HepG2 (cell line): ENCODE data around the gene MON1A. TPM values are rescaled to one million over a fixed set of nuclear protein-coding genes. Genes with fewer than 3 reads are reported as not detected.

Experiments used
- ATAC-seq: fragments of 200-7000 bp; cut with Tn5 transposase; 3 replicates; pipeline ENCODE4 v1.9.1; 2020; ENCODE audit warnings: mild to moderate bottlenecking, moderate library complexity
- BruUV-seq: library from RNA; stranded (reverse); fragments of 400-500 nt; replicated peaks from 2 replicates; lab custom pipeline; 2021; lab: Mats Ljungman, UMichigan
- CTCF ChIA-PET: fragments of 300-600 bp; formaldehyde crosslinking; extraction: SDS; loops from one replicate; lab custom pipeline; 2021; ENCODE audit warnings: low total read pairs, inconsistent platforms, low intra/inter-chr PET ratio; lab: Yijun Ruan, JAX
- POLR2A ChIA-PET: fragments of 350-600 bp; sonication (Branson Sonifier 250); formaldehyde crosslinking; loops from one replicate; lab custom pipeline; 2020; ENCODE audit warnings: antibody characterized with exemption, inconsistent platforms; lab: Yijun Ruan, JAX
- DNase-seq: peaks from one replicate; pipeline ENCODE4 v3.0.0-alpha.2; 2015; ENCODE audit warnings: low spot score
- FAIRE-seq: peaks from 3 replicates; lab custom pipeline; 2011; peaks lifted over from hg19 to GRCh38; lab: Jason Lieb, UNC
- H2AFZ ChIP-seq: one replicate; pipeline ENCODE4 v1.6.1; 2011; ENCODE audit warnings: low read length, inconsistent platforms
- H3K27ac ChIP-seq: fragments of 300-600 bp; 3 replicates; pipeline ENCODE4 v1.8.0; 2011; ENCODE audit warnings: mixed run types, mild to moderate bottlenecking, mixed read lengths, low read length, inconsistent platforms; ENCODE audit not compliant: insufficient read depth; ENCODE audit errors: extremely low read length
- H3K27me3 ChIP-seq, 2 experiments: fragments of 200-600 bp in 1 of 2; 2 replicates in 1 of 2; 3 replicates in 1 of 2; pipeline versions ENCODE4 v1.6.0 to v1.8.0; 2011; ENCODE audit warnings: low read length in 2 of 2, mild to moderate bottlenecking in 2 of 2, moderate library complexity in 2 of 2, inconsistent platforms in 1 of 2; ENCODE audit not compliant: insufficient read depth in 2 of 2, control insufficient read depth in 1 of 2
- H3K36me3 ChIP-seq, 2 experiments: fragments of 200-600 bp in 1 of 2; replicated peaks in 1 of 2; 2 replicates in 1 of 2; 3 replicates in 1 of 2; pipeline versions ENCODE4 v1.5.1 to v1.8.0; 2011; ENCODE audit warnings: low read length in 2 of 2, inconsistent platforms in 1 of 2; ENCODE audit not compliant: insufficient read depth in 2 of 2, control insufficient read depth in 1 of 2
- H3K4me1 ChIP-seq: 2 replicates; pipeline ENCODE4 v1.5.1; 2012; ENCODE audit warnings: low read length, inconsistent platforms; ENCODE audit not compliant: insufficient read depth
- H3K4me2 ChIP-seq: 2 replicates; pipeline ENCODE4 v1.6.0; 2011; ENCODE audit warnings: low read depth, low read length, inconsistent platforms
- H3K4me3 ChIP-seq, 3 experiments: fragments of 200-600 bp in 1 of 3; sonication (generic), shearing (Covaris generic) in 1 of 3; replicated peaks in 1 of 3; 2 replicates each; pipeline ENCODE4 v1.5.1; 2011 to 2016; ENCODE audit warnings: low read length in 3 of 3, inconsistent platforms in 2 of 3, low read depth in 2 of 3, mild to moderate bottlenecking in 2 of 3, control low read depth in 1 of 3, mixed read lengths in 1 of 3; ENCODE audit not compliant: insufficient read depth in 1 of 3
- H3K79me2 ChIP-seq: one replicate; pipeline ENCODE4 v1.6.1; 2011; ENCODE audit warnings: low read length, inconsistent platforms; ENCODE audit not compliant: insufficient read depth
- H3K9ac ChIP-seq: 2 replicates; pipeline ENCODE4 v1.6.0; 2011; ENCODE audit warnings: mild to moderate bottlenecking, low read depth, low read length, inconsistent platforms; ENCODE audit not compliant: insufficient read depth
- H3K9me3 ChIP-seq: 2 replicates; pipeline ENCODE4 v1.5.1; 2012; ENCODE audit warnings: mild to moderate bottlenecking, low read length
- H4K20me1 ChIP-seq: 2 replicates; pipeline ENCODE4 v1.6.0; 2011; ENCODE audit warnings: inconsistent platforms, mild to moderate bottlenecking, low read length, moderate library complexity; ENCODE audit not compliant: insufficient read depth
- ERF ChIP-seq: IDR thresholded peaks from 2 replicates; pipeline ENCODE4 v1.6.1; 2018; ENCODE audit warnings: missing biosample characterization, missing genetic modification reagents
- ETV5 ChIP-seq: IDR thresholded peaks from 2 replicates; pipeline ENCODE4 v1.6.1; 2018; ENCODE audit warnings: missing biosample characterization, missing genetic modification reagents, inconsistent platforms, borderline replicate concordance
- HDAC6 ChIP-seq: fragments of 200-600 bp; sonication (generic); IDR thresholded peaks from 2 replicates; pipeline ENCODE4 v1.7.0; 2017; ENCODE audit warnings: mild to moderate bottlenecking, antibody characterized with exemption, low read length, low read depth
- KDM5B ChIP-seq: sonication (generic); formaldehyde crosslinking; IDR thresholded peaks from 2 replicates; pipeline ENCODE4 v1.4.0; 2020; ENCODE audit warnings: missing genetic modification reagents, mild to moderate bottlenecking, borderline replicate concordance
- MEIS2 ChIP-seq: sonication (generic); formaldehyde crosslinking; IDR thresholded peaks from 2 replicates; pipeline ENCODE4 v1.9.0; 2021; ENCODE audit warnings: mild to moderate bottlenecking, missing genetic modification reagents
- NR3C1 ChIP-seq: sonication (generic); formaldehyde crosslinking; IDR thresholded peaks from 2 replicates; pipeline ENCODE4 v1.4.0; 2020; ENCODE audit warnings: missing genetic modification reagents
- PHF21A ChIP-seq: sonication (generic); formaldehyde crosslinking; IDR thresholded peaks from 2 replicates; pipeline ENCODE4 v1.5.0; 2020; ENCODE audit warnings: mild to moderate bottlenecking, missing genetic modification reagents
- TAF15 ChIP-seq: fragments of 200-400 bp; formaldehyde crosslinking; IDR thresholded peaks from one replicate; pipeline ENCODE4 v1.6.1; 2018; ENCODE audit warnings: mild to moderate bottlenecking, low read depth, low read length; ENCODE audit not compliant: poor library complexity, severe bottlenecking
- TBL1XR1 ChIP-seq: fragments of 150-350 bp; IDR thresholded peaks from 2 replicates; pipeline ENCODE4 v1.6.1; 2014; ENCODE audit warnings: borderline replicate concordance, low read length; ENCODE audit not compliant: partially characterized antibody
- XRCC5 ChIP-seq: fragments of 200-400 bp; formaldehyde crosslinking; optimal IDR thresholded peaks from 2 replicates; pipeline ENCODE3; 2017; ENCODE audit warnings: mild to moderate bottlenecking, low read length
- ZNF224 ChIP-seq: sonication (generic); formaldehyde crosslinking; IDR thresholded peaks from 2 replicates; pipeline ENCODE4 v1.5.0; 2020; ENCODE audit warnings: mild to moderate bottlenecking, missing genetic modification reagents
- WGBS: methylation state at CpG from one replicate; pipeline ENCODE4 v1.1.6; 2017; ENCODE audit warnings: low lambda C conversion rate; 5-methylcytosine and 5-hydroxymethylcytosine counted together
- in situ Hi-C: cut with HindIII; loops from 2 replicates; pipeline ENCODE4 v1.10.0; 2017; ENCODE audit warnings: low pct_unique_long_range_greater_than_20kb; ENCODE audit not compliant: extremely low pct_ligation_motif_present
- intact Hi-C: fragments of 100-400 bp; cut with micrococcal nuclease; formaldehyde crosslinking; loops from one replicate; pipeline ENCODE4 v1.10.0; 2022; ENCODE audit not compliant: unreplicated experiment
- polyA plus RNA-seq, 8 experiments: library from polyadenylated mRNA; depleted of rRNA in 3 of 8; stranded (reverse) in 7 of 8; unstranded in 1 of 8; fragments of >200 nt; fragmentation: Illumina TruSeq in 4 of 8; extraction: Trizol in 4 of 8; gene quantifications; 2 replicates each; pipeline versions ENCODE4 v1.2.1 to v1.2.3, GENCODE V29; 2011 to 2016; ENCODE audit warnings: low read depth in 4 of 8, missing spikeins in 1 of 8, mixed read lengths in 1 of 8; ENCODE audit not compliant: insufficient read depth in 1 of 8
- total RNA-seq, 5 experiments: library from RNA; depleted of rRNA; stranded (reverse); fragments of >200 nt; fragmentation: Illumina TruSeq; extraction: Trizol; gene quantifications; 2 replicates each; pipeline ENCODE4 v1.2.3, GENCODE V29; 2016; ENCODE audit warnings: low read depth in 1 of 5

MON1A gene
- total and polyA plus RNA-seq, 2 of the 13 experiments (the other 11 are each of a cell fraction or from before 2014, with no cell fraction given) = 4.6 to 9.0 TPM

GRCh38 chr3:49976942-49977341, 47.3 kb upstream of the MON1A start:
- no peaks in the 10 kb centered on the region for H4K20me1 ChIP-seq
- no peaks in the 10 kb centered on the region for H3K79me2 ChIP-seq
- no peak for ATAC-seq
- no peaks in the 10 kb centered on the region for H3K9me3 ChIP-seq
- in situ Hi-C loops = no loop called here
- H2AFZ ChIP-seq = no peak overlapping the region
- H3K4me1 ChIP-seq = peaks cover 11% of the 10 kb centered on the region
- POLR2A ChIA-PET = no interaction called here
- no TSS peak for BruUV-seq
- 94% methylated on average over 2 of the region's 2 CpGs for whole genome bisulfite sequencing
- H3K27me3 ChIP-seq = no peaks in the 10 kb centered on the region
- TF ChIP-seq ETV5 (CRISPR knock-in tag) (no peak), NR3C1 (CRISPR knock-in tag) (no peak), TBL1XR1 (no peak), TAF15 (no peak), PHF21A (CRISPR knock-in tag) (no peak), ZNF224 (CRISPR knock-in tag) (no peak), HDAC6 (no peak), XRCC5 (no peak), MEIS2 (CRISPR knock-in tag) (no peak), ERF (CRISPR knock-in tag) (no peak), KDM5B (CRISPR knock-in tag) (no peak)
- TF ChIP-seq, all 625 proteins: peak for 0
- intact Hi-C loops = no loop called here
- CTCF ChIA-PET = no interaction called here
- no peak overlapping the region for H3K4me3 ChIP-seq
- H3K9ac ChIP-seq = no peak overlapping the region
- H3K4me2 ChIP-seq = no peak overlapping the region
- no peak for FAIRE-seq
- no peak overlapping the region for H3K27ac ChIP-seq
- DNase-seq = no peak
- H3K36me3 ChIP-seq = peaks cover 8 to 39% of the 10 kb centered on the region in 2 experiments
